T-helper 1 cell treated with Interleukin-12 subunit alpha and Interleukin-12 subunit beta and Interleukin-4 antibody, amounts not matched to agents 30 μg/mL and 1 μg/mL, for 36 hours (primary cell): ENCODE results near the gene PIK3IP1.
A peak's percentile ranks its signal among the peaks of the same experiment; 100 is the strongest.

ENCODE experiments used
- H3K27ac Mint-ChIP-seq: one replicate; pipeline ENCODE4 v1.8.0; 2021; ENCODE audit warnings: mild to moderate bottlenecking, mixed read lengths
- H3K27me3 Mint-ChIP-seq: one replicate; pipeline ENCODE4 v1.8.0; 2021; ENCODE audit warnings: low read depth, mixed read lengths
- H3K36me3 Mint-ChIP-seq: one replicate; pipeline ENCODE4 v1.8.0; 2021; ENCODE audit warnings: low read depth, mixed read lengths
- H3K4me1 Mint-ChIP-seq: one replicate; pipeline ENCODE4 v1.8.0; 2021; ENCODE audit warnings: low read depth, mixed read lengths
- H3K4me3 Mint-ChIP-seq: one replicate; pipeline ENCODE4 v1.8.0; 2021; ENCODE audit warnings: mild to moderate bottlenecking, moderate library complexity, mixed read lengths
- H3K9me3 Mint-ChIP-seq: one replicate; pipeline ENCODE4 v1.8.0; 2021; ENCODE audit warnings: mixed read lengths

The PIK3IP1 gene

GRCh38 chr22:31278626-31279326 lies 13.5 kb downstream of the PIK3IP1 start:
- H3K4me1 Mint-ChIP-seq = peaks cover 44% of the 10 kb centered on the region
- peaks cover 62% of the 10 kb centered on the region for H3K36me3 Mint-ChIP-seq
- peak overlapping the region; percentile 57 for H3K4me3 Mint-ChIP-seq
- peak overlapping the region; percentile 94 for H3K27ac Mint-ChIP-seq
- no peaks in the 10 kb centered on the region for H3K27me3 Mint-ChIP-seq
- H3K9me3 Mint-ChIP-seq = no peaks in the 10 kb centered on the region

DNA sequence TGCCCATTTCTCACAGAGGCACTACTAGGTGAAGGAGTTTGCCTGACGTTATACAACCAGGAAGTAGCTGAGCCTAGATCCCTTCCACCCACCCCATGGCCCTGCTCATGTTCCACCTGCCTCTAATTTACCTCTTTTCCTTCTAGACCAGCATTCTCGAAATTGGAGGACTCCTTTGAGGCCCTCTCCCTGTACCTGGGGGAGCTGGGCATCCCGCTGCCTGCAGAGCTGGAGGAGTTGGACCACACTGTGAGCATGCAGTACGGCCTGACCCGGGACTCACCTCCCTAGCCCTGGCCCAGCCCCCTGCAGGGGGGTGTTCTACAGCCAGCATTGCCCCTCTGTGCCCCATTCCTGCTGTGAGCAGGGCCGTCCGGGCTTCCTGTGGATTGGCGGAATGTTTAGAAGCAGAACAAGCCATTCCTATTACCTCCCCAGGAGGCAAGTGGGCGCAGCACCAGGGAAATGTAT lies 14.1 kb downstream of the PIK3IP1 start:
- peak overlapping the region; percentile 94 for H3K27ac Mint-ChIP-seq
- peaks cover 63% of the 10 kb centered on the region for H3K36me3 Mint-ChIP-seq
- H3K4me1 Mint-ChIP-seq = peaks cover 40% of the 10 kb centered on the region
- H3K9me3 Mint-ChIP-seq = no peaks in the 10 kb centered on the region
- no peak overlapping the region for H3K4me3 Mint-ChIP-seq
- H3K27me3 Mint-ChIP-seq = no peaks in the 10 kb centered on the region

DNA sequence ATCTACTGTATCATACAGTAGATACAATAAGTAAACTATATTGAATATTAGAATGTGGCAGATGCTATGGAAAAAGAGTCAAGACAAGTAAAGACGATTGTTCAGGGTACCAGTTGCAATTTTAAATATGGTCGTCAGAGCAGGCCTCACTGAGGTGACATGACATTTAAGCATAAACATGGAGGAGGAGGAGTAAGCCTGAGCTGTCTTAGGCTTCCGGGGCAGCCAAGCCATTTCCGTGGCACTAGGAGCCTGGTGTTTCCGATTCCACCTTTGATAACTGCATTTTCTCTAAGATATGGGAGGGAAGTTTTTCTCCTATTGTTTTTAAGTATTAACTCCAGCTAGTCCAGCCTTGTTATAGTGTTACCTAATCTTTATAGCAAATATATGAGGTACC lies 14.5 kb downstream of the PIK3IP1 start:
- peak overlapping the region; percentile 94 for H3K27ac Mint-ChIP-seq
- H3K9me3 Mint-ChIP-seq = no peaks in the 10 kb centered on the region
- no peaks in the 10 kb centered on the region for H3K27me3 Mint-ChIP-seq
- no peak overlapping the region for H3K4me3 Mint-ChIP-seq
- H3K4me1 Mint-ChIP-seq = peaks cover 38% of the 10 kb centered on the region
- H3K36me3 Mint-ChIP-seq = peaks cover 64% of the 10 kb centered on the region

GRCh38 chr22:31276426-31277167 lies 15.7 kb downstream of the PIK3IP1 start:
- Mint-ChIP-seq H3K4me1 (peaks cover 37% of the 10 kb centered on the region), H3K27ac (peak overlapping the region; percentile 20), H3K4me3 (no peak overlapping the region)

GRCh38 chr22:31275576-31275975 lies 16.7 kb downstream of the PIK3IP1 start:
- H3K4me3 Mint-ChIP-seq = no peak overlapping the region
- no peaks in the 10 kb centered on the region for H3K9me3 Mint-ChIP-seq
- H3K27ac Mint-ChIP-seq = peak overlapping the region; percentile 20
- peaks cover 53% of the 10 kb centered on the region for H3K36me3 Mint-ChIP-seq
- no peaks in the 10 kb centered on the region for H3K27me3 Mint-ChIP-seq
- H3K4me1 Mint-ChIP-seq = peaks cover 33% of the 10 kb centered on the region

More at GRCh38 chr22:31276426-31277167, 15.7 kb downstream of the PIK3IP1 start:
- Mint-ChIP-seq H3K9me3 (no peaks in the 10 kb centered on the region), H3K27me3 (no peaks in the 10 kb centered on the region), H3K36me3 (peaks cover 62% of the 10 kb centered on the region)

- Mint-ChIP-seq H3K27me3 (no peaks in the 10 kb centered on the region), H3K9me3 (no peaks in the 10 kb centered on the region), H3K4me3 (no peak overlapping the region), H3K27ac (peak overlapping the region; percentile 36), H3K36me3 (peaks cover 54% of the 10 kb centered on the region), H3K4me1 (peaks cover 27% of the 10 kb centered on the region)
Measured at GRCh38 chr22:31275018-31275417, 17.3 kb downstream of the PIK3IP1 start.

DNA sequence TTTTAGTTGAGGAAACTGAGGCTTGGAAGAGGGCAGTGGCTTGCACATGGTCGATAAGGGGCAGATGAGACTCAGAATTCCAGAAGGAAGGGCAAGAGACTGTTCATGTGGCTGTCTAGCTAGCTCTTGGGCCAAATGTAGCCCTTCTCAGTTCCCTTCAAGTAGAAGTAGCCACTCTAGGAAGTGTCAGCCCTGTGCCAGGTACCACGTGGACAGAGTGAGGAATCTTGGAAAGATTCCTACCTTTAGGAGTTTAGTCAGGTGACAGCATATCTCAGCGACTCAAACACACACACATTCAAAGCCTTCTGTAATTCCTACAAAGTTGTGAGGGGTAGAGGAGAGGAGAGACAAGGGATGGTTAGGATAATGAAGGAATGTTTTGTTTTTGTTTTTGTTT lies 18.3 kb downstream of the PIK3IP1 start:
- Mint-ChIP-seq H3K27ac (peak overlapping the region; percentile 45), H3K9me3 (no peaks in the 10 kb centered on the region), H3K4me3 (no peak overlapping the region), H3K4me1 (peaks cover 19% of the 10 kb centered on the region), H3K27me3 (no peaks in the 10 kb centered on the region), H3K36me3 (peaks cover 49% of the 10 kb centered on the region)

DNA sequence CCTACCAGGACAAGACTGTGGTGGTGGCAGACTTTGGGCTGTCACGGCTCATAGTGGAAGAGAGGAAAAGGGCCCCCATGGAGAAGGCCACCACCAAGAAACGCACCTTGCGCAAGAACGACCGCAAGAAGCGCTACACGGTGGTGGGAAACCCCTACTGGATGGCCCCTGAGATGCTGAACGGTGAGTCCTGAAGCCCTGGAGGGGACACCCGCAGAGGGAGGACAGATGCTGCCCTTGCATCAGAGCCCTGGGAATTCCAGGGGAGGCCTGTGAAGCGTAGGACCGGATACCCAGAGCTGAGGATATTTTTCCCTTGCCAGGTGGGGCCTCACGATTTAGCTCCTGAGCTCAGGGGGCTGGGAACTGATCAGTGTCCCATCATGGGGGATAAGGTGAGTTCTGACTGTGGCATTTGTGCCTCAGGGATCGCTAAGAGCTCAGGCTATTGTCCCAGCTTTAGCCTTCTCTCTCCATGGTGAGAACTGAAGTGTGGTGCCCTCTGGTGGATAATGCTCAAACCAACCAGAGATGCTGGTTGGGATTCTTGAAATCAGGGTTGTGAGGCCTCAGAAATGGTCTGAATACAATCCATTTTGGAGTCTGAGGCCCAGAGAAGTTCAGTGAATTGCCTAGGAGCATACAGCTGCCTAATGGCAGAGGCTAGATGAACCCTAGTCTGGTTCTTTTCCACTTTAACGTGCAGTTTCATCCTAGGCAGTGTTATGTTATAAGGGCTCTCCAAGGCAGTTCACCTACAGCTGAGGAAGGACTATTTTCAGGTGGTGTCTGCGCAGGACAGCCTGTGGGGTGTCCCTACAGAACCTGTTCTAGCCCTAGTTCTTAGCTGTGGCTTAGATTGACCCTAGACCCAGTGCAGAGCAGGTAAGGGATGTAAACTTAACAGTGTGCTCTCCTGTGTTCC lies 19.5 kb downstream of the PIK3IP1 start:
- Mint-ChIP-seq H3K27ac (peak overlapping the region; percentile 15), H3K4me3 (no peak overlapping the region), H3K27me3 (no peaks in the 10 kb centered on the region), H3K36me3 (peaks cover 50% of the 10 kb centered on the region), H3K4me1 (peaks cover 7% of the 10 kb centered on the region), H3K9me3 (no peaks in the 10 kb centered on the region)

DNA sequence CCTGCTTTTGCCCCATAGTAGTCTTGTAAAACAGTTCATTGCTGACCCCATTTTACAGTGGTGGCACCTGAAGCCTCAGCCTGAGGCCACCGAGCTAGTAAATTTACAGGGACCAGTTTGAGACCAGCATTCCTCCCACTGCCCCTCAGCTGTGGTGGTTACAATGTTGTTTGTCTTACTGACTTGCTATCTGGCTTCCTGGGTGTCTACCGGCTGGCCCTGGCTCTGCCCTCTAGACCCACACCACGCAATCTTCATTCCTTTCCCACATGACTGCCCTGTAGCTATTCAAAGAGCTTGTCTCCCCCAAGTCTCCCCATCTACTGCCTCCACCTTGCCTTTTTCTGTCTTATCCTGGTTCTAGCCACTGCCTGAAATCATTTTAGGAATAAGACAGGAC lies 20.8 kb downstream of the PIK3IP1 start:
- peak overlapping the region; percentile 75 for H3K27ac Mint-ChIP-seq
- peaks cover 5% of the 10 kb centered on the region for H3K4me1 Mint-ChIP-seq
- no peaks in the 10 kb centered on the region for H3K9me3 Mint-ChIP-seq
- H3K4me3 Mint-ChIP-seq = no peak overlapping the region
- H3K27me3 Mint-ChIP-seq = no peaks in the 10 kb centered on the region
- H3K36me3 Mint-ChIP-seq = peaks cover 50% of the 10 kb centered on the region

DNA sequence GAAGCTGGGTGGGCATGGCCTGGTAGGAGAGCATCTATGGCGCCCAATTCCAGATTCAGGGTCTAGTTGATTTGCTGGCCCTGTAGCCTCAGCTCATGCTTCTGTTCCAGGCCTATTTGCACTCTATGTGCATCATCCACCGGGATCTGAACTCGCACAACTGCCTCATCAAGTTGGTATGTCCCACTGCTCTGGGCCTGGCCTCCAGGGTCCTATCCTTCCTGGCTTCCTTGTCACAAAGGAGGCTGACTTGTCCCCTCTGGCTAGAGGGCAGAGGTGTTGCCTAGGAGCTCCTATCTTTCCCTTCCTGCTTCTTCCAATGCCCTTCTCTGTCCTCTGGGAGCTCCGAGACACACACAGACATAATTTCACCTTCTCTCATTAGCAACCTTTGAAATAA lies 21.3 kb downstream of the PIK3IP1 start:
- Mint-ChIP-seq H3K27ac (peak overlapping the region; percentile 21), H3K27me3 (no peaks in the 10 kb centered on the region), H3K9me3 (no peaks in the 10 kb centered on the region), H3K4me1 (peaks cover 5% of the 10 kb centered on the region), H3K36me3 (peaks cover 48% of the 10 kb centered on the region), H3K4me3 (no peak overlapping the region)

GRCh38 chr22:31269892-31270579 lies 22.3 kb downstream of the PIK3IP1 start:
- Mint-ChIP-seq H3K36me3 (peaks cover 43% of the 10 kb centered on the region), H3K27me3 (no peaks in the 10 kb centered on the region), H3K9me3 (no peaks in the 10 kb centered on the region)

GRCh38 chr22:31268281-31268680 lies 24.0 kb downstream of the PIK3IP1 start:
- Mint-ChIP-seq H3K4me1 (peaks cover 9% of the 10 kb centered on the region), H3K36me3 (peaks cover 35% of the 10 kb centered on the region), H3K4me3 (no peak overlapping the region), H3K9me3 (no peaks in the 10 kb centered on the region), H3K27ac (no peak overlapping the region), H3K27me3 (no peaks in the 10 kb centered on the region)

More at GRCh38 chr22:31269892-31270579, 22.3 kb downstream of the PIK3IP1 start:
- Mint-ChIP-seq H3K4me1 (peaks cover 9% of the 10 kb centered on the region), H3K4me3 (no peak overlapping the region), H3K27ac (peak overlapping the region; percentile 43)

- Mint-ChIP-seq H3K9me3 (no peaks in the 10 kb centered on the region), H3K4me1 (peaks cover 4% of the 10 kb centered on the region), H3K36me3 (peaks cover 31% of the 10 kb centered on the region), H3K27me3 (no peaks in the 10 kb centered on the region), H3K27ac (no peak overlapping the region), H3K4me3 (no peak overlapping the region)
Measured at GRCh38 chr22:31263896-31264640, 28.2 kb downstream of the PIK3IP1 start.
